VCaP (cell line): ENCODE data around the gene TMEM98.

Source experiments
- H3K27ac ChIP-seq: fragments of 450-650 bp; 2 replicates; pipeline ENCODE4 v1.5.1; 2017
- CTCF ChIP-seq: fragments of 450-650 bp; conservative IDR thresholded peaks from 2 replicates; pipeline ENCODE4 v1.5.1; 2017; ENCODE audit warnings: mild to moderate bottlenecking, moderate library complexity

The TMEM98 gene

GRCh38 chr17:32907583-32907982 lies 20.4 kb upstream of the TMEM98 start:
- TF ChIP-seq CTCF: no peak
- H3K27ac ChIP-seq: no peak overlapping the region

GRCh38 chr17:32909787-32910369 lies 18.1 kb upstream of the TMEM98 start:
- TF ChIP-seq CTCF: peak; percentile 97
- peak overlapping the region; percentile 94; the same call in 1 of the 2 replicates for H3K27ac ChIP-seq

- peak overlapping the region; percentile 94 for H3K27ac ChIP-seq
- no peak for TF ChIP-seq CTCF
Observed at GRCh38 chr17:32910769-32911168, 17.2 kb upstream of the TMEM98 start.

- H3K27ac ChIP-seq: peak overlapping the region; percentile 94
- peak; percentile 67 for TF ChIP-seq CTCF
Observed at GRCh38 chr17:32912218-32912897, 15.6 kb upstream of the TMEM98 start.

GRCh38 chr17:32913593-32913992 lies 14.4 kb upstream of the TMEM98 start:
- TF ChIP-seq CTCF: no peak
- H3K27ac ChIP-seq: peak overlapping the region; percentile 94

- H3K27ac ChIP-seq: peak overlapping the region; percentile 94; the same call in 1 of the 2 replicates
- TF ChIP-seq CTCF: no peak
Observed at GRCh38 chr17:32914181-32914580, 13.8 kb upstream of the TMEM98 start.

GRCh38 chr17:32915245-32915644 lies 12.7 kb upstream of the TMEM98 start:
- no peak for TF ChIP-seq CTCF
- no peak overlapping the region for H3K27ac ChIP-seq
